OCI-M2 (cell line): ENCODE measurements around the gene MTA3.

Experiments used
- DNase-seq: peaks from one replicate; lab custom pipeline; 2025; ENCODE audit not compliant: unreplicated experiment; lab: John Stamatoyannopoulos, UW

The MTA3 gene

DNA sequence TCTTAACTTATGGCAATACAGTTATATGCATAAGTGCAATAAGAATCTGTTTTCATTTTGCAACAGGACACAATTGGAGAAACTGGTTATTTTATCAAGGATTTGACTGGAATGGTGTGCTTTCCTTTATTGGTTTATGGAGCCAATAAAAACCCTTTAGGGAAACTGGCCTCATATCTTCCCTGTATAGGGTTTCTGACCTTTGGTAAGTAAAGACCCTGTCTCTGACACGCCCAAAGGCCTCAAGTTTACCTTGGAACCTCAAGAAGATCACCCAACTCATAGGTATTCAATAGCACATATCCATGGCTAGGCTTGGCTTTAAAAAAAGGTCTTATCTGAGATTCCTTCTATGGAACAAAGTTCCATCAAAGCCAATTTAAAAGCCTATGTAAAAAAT, 212.7 kb downstream of the MTA3 start:
- no peak for DNase-seq

GRCh38 chr2:42783511-42783910, 215.1 kb downstream of the MTA3 start:
- no peak for DNase-seq

- no peak for DNase-seq
These were observed 215.9 kb downstream of the MTA3 start for GRCh38 chr2:42784204-42784880.

DNA sequence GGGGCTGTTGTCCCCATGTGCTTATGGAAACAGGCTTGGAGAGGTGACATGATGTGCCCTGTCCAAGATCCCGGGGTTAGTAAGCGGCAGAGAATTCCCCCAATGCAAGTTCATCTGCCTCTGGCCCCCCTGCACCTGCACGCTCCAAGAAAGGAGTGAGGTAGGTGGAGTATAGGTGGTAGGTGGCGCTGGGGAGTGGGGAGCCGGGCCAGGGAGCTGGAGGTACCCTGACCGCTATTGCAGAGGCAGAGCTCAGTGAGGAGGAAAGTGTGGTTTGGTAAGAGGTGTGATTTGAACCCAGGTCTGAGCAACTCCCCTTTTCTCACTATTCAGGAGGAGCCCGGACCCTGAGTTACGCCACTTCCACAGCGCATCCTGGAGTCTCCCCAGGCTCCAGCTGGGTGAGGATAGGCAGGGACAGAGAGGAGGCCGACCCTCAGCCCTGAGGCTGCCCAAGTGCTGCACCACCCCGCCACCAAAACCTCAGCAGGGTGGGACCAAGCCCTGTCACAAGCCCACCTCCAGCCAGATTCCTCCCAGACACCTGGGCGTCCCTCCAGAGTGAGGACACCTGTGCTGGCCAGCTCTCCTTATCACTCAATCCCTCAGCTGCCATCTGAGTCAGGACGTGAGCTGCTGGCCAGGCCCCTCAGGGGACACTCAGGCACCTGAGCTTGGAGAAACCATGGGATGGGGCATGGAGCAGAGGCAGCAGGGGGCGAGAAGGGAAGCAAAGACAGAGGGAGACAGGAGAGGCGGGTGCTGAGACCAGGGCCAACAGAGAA, 218.3 kb downstream of the MTA3 start:
- DNase-seq = no peak

DNA sequence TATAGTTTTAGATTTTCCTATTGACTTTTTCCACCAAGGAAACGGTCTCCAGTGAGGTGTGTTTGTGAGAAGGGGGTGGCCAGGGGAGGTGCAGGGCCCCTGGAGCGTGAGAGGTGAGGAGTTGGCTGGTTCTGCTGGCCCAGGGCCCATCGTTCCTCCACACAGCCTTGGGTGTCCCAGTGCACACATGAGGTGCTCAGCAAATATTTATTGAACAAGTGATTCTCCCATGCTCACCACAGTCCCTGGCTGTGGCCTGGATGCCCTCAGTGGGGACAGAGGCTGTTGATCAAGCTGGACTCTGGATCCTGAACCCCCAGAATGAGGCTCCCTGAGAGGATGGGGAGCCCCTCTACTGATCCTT, 219.0 kb downstream of the MTA3 start:
- DNase-seq = no peak

DNA sequence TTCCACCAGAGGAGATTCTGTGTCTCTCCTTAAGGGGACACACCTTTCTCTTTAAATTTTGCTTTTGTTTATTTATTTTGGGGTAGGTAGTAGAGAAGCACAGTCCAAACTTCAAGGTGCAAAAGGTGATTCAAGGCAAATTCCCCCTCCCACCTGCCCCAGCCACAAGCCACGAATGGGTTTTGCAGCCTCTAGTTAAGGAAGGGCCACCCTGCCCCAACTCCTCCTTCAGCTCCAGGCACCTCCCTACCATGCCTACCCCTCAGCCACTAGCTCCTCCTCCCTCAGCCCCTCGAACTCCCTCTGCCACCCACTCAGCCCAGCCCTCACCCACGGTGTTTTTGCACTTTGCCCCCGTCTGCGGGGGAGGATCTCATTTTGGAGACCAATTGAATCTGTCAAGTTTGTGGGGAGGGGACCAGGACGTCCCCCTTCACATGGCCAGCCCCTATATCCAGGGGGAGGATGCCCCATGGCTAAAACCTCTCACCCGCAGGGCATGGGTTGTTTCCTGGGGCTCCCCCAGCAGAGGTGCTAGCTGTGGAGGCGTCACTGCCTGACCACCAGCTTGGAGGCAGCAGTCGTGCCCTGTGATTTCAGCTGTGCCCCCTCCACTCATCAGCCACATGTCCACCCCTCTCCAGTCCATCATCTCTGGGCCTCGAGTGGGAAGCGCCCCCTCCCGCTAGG, 219.5 kb downstream of the MTA3 start:
- no peak for DNase-seq

- DNase-seq = no peak
These were observed 220.0 kb downstream of the MTA3 start for GRCh38 chr2:42788478-42788793.

DNA sequence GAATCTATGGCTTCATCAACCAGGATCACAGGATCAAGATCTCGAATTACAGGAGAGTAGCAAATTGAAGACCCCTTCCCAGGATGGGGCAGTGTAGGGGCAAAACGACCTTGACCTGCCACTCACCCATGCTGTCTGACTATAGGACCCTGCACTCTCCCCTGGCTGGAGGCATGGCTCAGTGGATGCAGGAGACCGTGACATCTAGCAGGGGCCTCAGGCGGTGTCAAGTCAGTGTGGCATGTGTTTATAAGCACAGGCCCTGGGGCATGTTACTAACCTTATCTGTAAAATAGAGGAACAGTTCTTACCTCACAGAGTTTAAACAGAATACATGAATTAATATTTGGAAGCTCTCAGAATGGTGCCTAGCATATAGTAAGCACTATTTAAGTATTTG, 220.4 kb downstream of the MTA3 start:
- no peak for DNase-seq

- no peak for DNase-seq
These were observed 221.3 kb downstream of the MTA3 start for GRCh38 chr2:42789751-42790150.

GRCh38 chr2:42791606-42792005, 223.2 kb downstream of the MTA3 start:
- no peak for DNase-seq

- no peak for DNase-seq
These were observed 223.7 kb downstream of the MTA3 start for GRCh38 chr2:42792087-42792582.

- no peak for DNase-seq
These were observed 224.3 kb downstream of the MTA3 start, which contains the start of gene HAAO for GRCh38 chr2:42792583-42793333. Gene HAAO (minus strand): TSS chr2:42792583. CDS start chr2:42792536, 47 bp downstream.

DNA sequence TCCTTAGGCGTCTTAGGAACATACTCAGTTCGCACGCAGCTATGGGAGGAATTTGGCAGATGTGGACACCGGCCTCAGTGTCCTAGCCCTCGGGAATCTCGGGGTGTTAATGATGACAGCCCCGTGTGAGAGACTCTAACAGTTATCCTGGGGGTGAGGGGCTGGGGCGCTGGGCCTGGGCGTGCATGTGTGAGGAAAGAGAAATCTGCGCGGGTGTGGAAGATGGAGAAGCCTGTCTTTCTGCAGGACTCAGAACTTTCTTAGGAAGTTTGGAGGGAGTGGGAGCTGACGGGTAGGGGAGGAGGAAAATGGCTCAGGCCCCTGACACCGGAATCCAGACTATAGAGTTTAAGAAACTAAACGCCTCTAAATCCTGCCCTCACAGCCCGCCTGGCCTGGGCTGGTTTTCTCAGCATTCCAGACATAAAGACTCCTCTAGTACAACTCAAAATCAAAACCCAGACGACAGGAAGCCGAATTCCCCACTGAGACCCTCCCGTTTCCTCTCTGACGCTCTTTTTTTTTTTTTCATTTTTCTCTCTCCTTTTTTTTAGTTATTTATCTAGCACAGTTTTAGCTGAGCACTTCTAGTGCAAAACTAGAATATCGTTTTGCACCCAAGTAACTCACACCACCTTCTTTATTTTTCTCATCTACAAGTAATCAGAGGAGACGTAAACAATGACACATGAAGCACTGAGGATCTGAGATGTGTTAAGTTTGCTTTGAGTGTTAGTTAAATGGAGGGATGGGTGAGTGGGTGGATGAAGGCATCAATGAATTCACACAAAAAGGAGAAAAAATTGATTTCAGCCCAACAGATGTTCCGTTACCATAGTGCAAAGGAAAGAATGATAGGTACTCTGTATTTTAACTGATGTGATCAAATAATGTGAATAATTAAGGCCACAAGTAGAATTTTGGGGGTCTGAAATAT, 225.2 kb downstream of the MTA3 start:
- no peak for DNase-seq

- no peak for DNase-seq
These were observed 226.0 kb downstream of the MTA3 start for GRCh38 chr2:42794271-42795046.

- DNase-seq = no peak
These were observed 226.8 kb downstream of the MTA3 start for GRCh38 chr2:42795275-42795674.

GRCh38 chr2:42795841-42796301, 227.4 kb downstream of the MTA3 start:
- no peak for DNase-seq

DNA sequence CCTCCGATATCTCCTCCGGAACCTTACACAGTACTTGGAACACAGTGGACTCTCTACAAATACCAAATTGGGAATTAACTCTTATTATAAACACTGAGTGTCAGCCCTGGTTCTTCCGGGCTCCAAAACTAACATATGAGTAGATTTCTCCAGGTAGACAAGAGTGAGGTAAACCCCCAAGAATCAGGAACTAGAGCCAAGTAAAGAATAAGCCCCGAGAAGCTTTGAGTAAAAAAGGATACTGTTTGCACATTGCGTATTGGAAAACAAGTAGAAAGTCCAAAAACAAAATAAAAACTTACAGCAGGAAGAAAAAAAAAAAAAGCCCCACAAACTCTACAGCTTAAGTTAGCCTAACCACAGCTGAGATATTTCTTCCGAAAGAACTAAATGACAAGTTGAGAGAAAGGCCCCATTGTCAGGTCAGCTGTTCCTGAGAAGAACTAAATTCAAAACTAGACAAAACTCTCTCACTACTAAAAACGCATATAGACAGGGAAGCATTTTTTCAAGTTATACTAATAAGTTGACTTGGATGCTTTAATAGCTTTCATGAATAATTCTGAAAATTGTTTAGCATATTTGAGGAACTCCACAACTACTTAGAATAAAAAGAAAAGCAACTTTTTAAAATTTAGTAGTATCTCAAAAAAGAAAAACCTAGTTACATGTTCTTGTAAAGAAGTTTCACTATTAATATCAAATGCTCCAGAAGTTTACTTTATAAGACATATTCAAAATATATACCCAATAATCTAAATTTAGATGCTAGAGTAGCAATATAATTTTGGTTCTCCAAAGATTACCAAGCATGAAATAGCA, 228.2 kb downstream of the MTA3 start:
- DNase-seq = no peak

GRCh38 chr2:42797281-42797680, 228.8 kb downstream of the MTA3 start:
- DNase-seq = no peak
